Spleen (tissue), 11 donors: ENCODE data around the gene C7orf57. TPM values are rescaled to one million over a fixed set of nuclear protein-coding genes. Genes with fewer than 3 reads are reported as not detected.

Experiments used
- DNase-seq: peaks from one replicate; pipeline ENCODE4 v3.0.0-alpha.2; 2020
- H3K27ac ChIP-seq, 8 donors: fragments of 200-600 bp; sonication (generic) in 7 of 8; 1 replicate in 4 of 8; 2 replicates in 4 of 8; pipeline versions ENCODE4 v1.5.0 to v1.8.0; 2016 to 2021; ENCODE audit warnings: inconsistent platforms in 4 of 8, mild to moderate bottlenecking in 4 of 8, moderate library complexity in 1 of 8
- H3K27me3 ChIP-seq, 7 donors: fragments of 200-600 bp; sonication (generic) in 6 of 7; replicated peaks in 1 of 7; 1 replicate in 4 of 7; 2 replicates in 3 of 7; pipeline versions ENCODE4 v1.5.0 to v1.8.0; 2016 to 2021; ENCODE audit warnings: inconsistent platforms in 3 of 7, mild to moderate bottlenecking in 1 of 7
- H3K36me3 ChIP-seq, 6 donors: fragments of 200-600 bp; sonication (generic) in 5 of 6; 1 replicate in 4 of 6; 2 replicates in 2 of 6; pipeline versions ENCODE4 v1.5.0 to v1.8.0; 2016 to 2021; ENCODE audit warnings: inconsistent platforms in 2 of 6
- H3K4me1 ChIP-seq, 6 donors: fragments of 200-600 bp; sonication (generic) in 5 of 6; 1 replicate in 3 of 6; 2 replicates in 3 of 6; pipeline versions ENCODE4 v1.5.0 to v1.8.0; 2016 to 2021; ENCODE audit warnings: inconsistent platforms in 3 of 6
- H3K4me3 ChIP-seq, 8 donors: fragments of 200-600 bp; sonication (generic) in 7 of 8; 1 replicate in 4 of 8; 2 replicates in 4 of 8; pipeline versions ENCODE4 v1.5.0 to v1.8.0; 2016 to 2021; ENCODE audit warnings: inconsistent platforms in 4 of 8, mild to moderate bottlenecking in 4 of 8, moderate library complexity in 2 of 8
- H3K9me3 ChIP-seq, 8 donors: fragments of 200-600 bp; sonication (generic) in 7 of 8; 1 replicate in 4 of 8; 2 replicates in 4 of 8; pipeline versions ENCODE4 v1.5.0 to v1.8.0; 2016 to 2021; ENCODE audit warnings: inconsistent platforms in 4 of 8
- CTCF ChIP-seq, 11 experiments: fragments of 200-600 bp in 7 of 11; fragments of 450-650 bp in 4 of 11; sonication (generic) in 4 of 11; IDR thresholded peaks in 8 of 11; conservative IDR thresholded peaks in 3 of 11; 1 replicate in 7 of 11; 2 replicates in 4 of 11; pipeline versions ENCODE4 v1.4.0 to v1.8.0; 2016 to 2021; ENCODE audit warnings: antibody characterized with exemption in 11 of 11, inconsistent platforms in 4 of 11, mild to moderate bottlenecking in 1 of 11
- POLR2A ChIP-seq, 3 donors: fragments of 450-650 bp; IDR thresholded peaks; one replicate each; pipeline ENCODE4 v1.5.1; 2017; ENCODE audit warnings: antibody characterized with exemption in 3 of 3, mild to moderate bottlenecking in 1 of 3
- POLR2AphosphoS5 ChIP-seq, 3 donors: sonication (generic); formaldehyde crosslinking; IDR thresholded peaks; one replicate each; pipeline ENCODE4 v1.5.1; 2017; ENCODE audit warnings: antibody characterized with exemption in 3 of 3
- WGBS, 5 donors: extraction: QIAGEN DNeasy Blood & Tissue Kit in 3 of 5; methylation state at CpG; one replicate each; pipeline versions ENCODE4 v1.1.5 to v1.1.7; 2013 to 2018; 5-methylcytosine and 5-hydroxymethylcytosine counted together
- intact Hi-C: fragments of 100-400 bp; cut with DNase I; formaldehyde crosslinking; loops from one replicate; pipeline ENCODE4 v1.15.0; 2023; ENCODE audit warnings: low total_unique reads
- polyA plus RNA-seq, 3 donors: library from polyadenylated mRNA; stranded (reverse); fragments of 200-250 nt; gene quantifications; one replicate each; pipeline ENCODE4 v1.2.1, GENCODE V29; 2013
- total RNA-seq, 7 donors: library from RNA; depleted of rRNA in 3 of 7; stranded (reverse); fragments of >200 nt in 3 of 7; fragmentation: NEBNext Ultra II Directional in 4 of 7; extraction: Animal tissue kit (Norgen Biotek cat#: 25700) in 4 of 7; gene quantifications; one replicate each; pipeline versions ENCODE4 v1.1.0 to v1.2.1, GENCODE V29; 2016 to 2021
- donor health status: healthy with polysubstance abuse.
- donor health status: DM: no; HTN: no; CAD: no; lungs with moderate emphysema.
- donor health status: DM: no; HTN: no; CAD: no.
- donor health status: Bipolar disorder and iron deficiency.
- donor health status: healthy.
- donor health status: DM: no; HTN: no; CAD: no.
- donor health status: DM: yes; HTN: yes; CAD: no.

The C7orf57 gene
- total and polyA plus RNA-seq, 10 donors: 0.03 TPM; not detected in 9

GRCh38 chr7:48004032-48004431 lies 31.3 kb upstream of the C7orf57 start:
- intact Hi-C loops: no loop called here
- Histone ChIP-seq H3K36me3 (no peaks in the 10 kb centered on the region), H3K27ac (no peak overlapping the region), H3K9me3 (no peaks in the 10 kb centered on the region), H3K27me3 (no peaks in the 10 kb centered on the region), H3K4me1 (no peaks in the 10 kb centered on the region), H3K4me3 (no peak overlapping the region)
- TF ChIP-seq CTCF (IDR thresholded peaks at IDR 0.05 in 8 of 11, conservative IDR thresholded peaks at IDR 0.05 in 3 of 11): no peak
- no peak for TF ChIP-seq POLR2AphosphoS5 (IDR thresholded peaks at IDR 0.05)
- no peak for TF ChIP-seq POLR2A (IDR thresholded peaks at IDR 0.05)
- WGBS, 5 donors: 56 to 75% (median 66%) methylated on average over 2 of the region's 2 CpGs
- DNase-seq: no peak

- intact Hi-C loops: no loop called here
- no peaks in the 10 kb centered on the region for H3K9me3 ChIP-seq
- no peaks in the 10 kb centered on the region for H3K36me3 ChIP-seq
- WGBS, 5 donors: 31 to 39% (median 35%) methylated on average over 5 of the region's 5 CpGs
- no peaks in the 10 kb centered on the region for H3K4me1 ChIP-seq
- no peak overlapping the region for H3K27ac ChIP-seq
- H3K4me3 ChIP-seq: no peak overlapping the region
- no peaks in the 10 kb centered on the region for H3K27me3 ChIP-seq
- DNase-seq: no peak
- no peak for TF ChIP-seq POLR2AphosphoS5 (IDR thresholded peaks at IDR 0.05)
- TF ChIP-seq POLR2A (IDR thresholded peaks at IDR 0.05): no peak
- TF ChIP-seq CTCF (IDR thresholded peaks at IDR 0.05 in 8 of 11, conservative IDR thresholded peaks at IDR 0.05 in 3 of 11): no peak
Observed at GRCh38 chr7:48004638-48005037, 30.7 kb upstream of the C7orf57 start.

DNA sequence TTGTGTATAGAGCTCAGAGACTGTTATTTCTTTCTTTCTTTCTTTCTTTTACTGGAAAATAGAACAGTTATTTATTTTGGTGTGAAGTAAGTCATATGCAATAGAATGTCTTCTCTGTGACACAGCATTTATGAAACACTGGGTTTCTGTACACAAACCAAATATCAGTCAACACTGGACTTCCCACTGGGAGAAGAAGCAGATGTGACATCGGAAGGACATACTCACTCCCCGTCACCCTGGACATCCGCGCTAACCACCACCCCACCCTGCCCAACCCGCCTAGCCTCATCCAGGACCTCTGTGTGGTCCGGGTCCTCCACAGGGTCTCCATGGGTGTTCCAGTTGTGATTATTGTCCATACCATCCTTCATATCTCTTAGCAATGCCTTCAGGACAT lies 28.5 kb upstream of the C7orf57 start:
- no peak for TF ChIP-seq POLR2A (IDR thresholded peaks at IDR 0.05)
- no peak for TF ChIP-seq POLR2AphosphoS5 (IDR thresholded peaks at IDR 0.05)
- no peak for TF ChIP-seq CTCF (IDR thresholded peaks at IDR 0.05 in 8 of 11, conservative IDR thresholded peaks at IDR 0.05 in 3 of 11)
- 85 to 98% (median 90%) methylated on average over 6 of the region's 6 CpGs for WGBS, 5 donors
- no peak for DNase-seq
- Histone ChIP-seq H3K9me3 (no peaks in the 10 kb centered on the region), H3K36me3 (no peaks in the 10 kb centered on the region), H3K4me3 (no peak overlapping the region), H3K27me3 (no peaks in the 10 kb centered on the region), H3K4me1 (peaks cover 0 to 5% (median 0%) of the 10 kb centered on the region in 6 donors), H3K27ac (no peak overlapping the region)
- intact Hi-C loops: no loop called here

DNA sequence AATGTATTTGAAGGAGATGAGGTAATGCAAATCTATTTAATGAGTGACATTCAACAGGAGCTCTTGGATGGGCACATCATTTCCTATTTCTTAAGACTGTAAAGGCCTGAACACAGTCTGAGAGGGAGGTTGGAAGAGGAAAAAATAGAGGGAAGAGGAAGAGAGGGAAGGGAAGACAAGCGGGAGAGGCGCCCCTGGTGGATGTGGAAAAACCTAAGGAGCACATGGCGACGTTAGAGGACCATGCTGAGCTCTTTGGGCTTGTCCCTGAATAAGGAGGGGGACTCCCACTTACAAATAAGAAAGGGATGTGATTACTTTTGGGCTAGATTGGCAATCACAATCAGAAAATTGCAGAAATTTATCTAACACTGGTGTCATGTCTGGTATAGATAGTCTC lies 26.1 kb upstream of the C7orf57 start:
- Histone ChIP-seq H3K4me3 (no peak overlapping the region), H3K27me3 (no peaks in the 10 kb centered on the region), H3K36me3 (no peaks in the 10 kb centered on the region), H3K27ac (no peak overlapping the region), H3K4me1 (peaks cover 0 to 7% (median 0%) of the 10 kb centered on the region in 6 donors), H3K9me3 (no peaks in the 10 kb centered on the region)
- WGBS, 5 donors: 82 to 89% (median 85%) methylated on average over 4 of the region's 4 CpGs
- DNase-seq: no peak
- intact Hi-C loops: no loop called here
- TF ChIP-seq POLR2AphosphoS5 (IDR thresholded peaks at IDR 0.05): no peak
- TF ChIP-seq CTCF (IDR thresholded peaks at IDR 0.05 in 8 of 11, conservative IDR thresholded peaks at IDR 0.05 in 3 of 11): no peak
- TF ChIP-seq POLR2A (IDR thresholded peaks at IDR 0.05): no peak
